Mesothelial cell of epicardium (in vitro differentiated cells): ENCODE results near the gene XRCC3. TPM values are rescaled to one million over a fixed set of nuclear protein-coding genes. Genes with fewer than 3 reads are reported as not detected.

Experiments
- DNase-seq, 2 experiments: peaks; one replicate each; pipeline ENCODE4 v3.0.0; 2021; ENCODE audit warnings: low spot score in 2 of 2; ENCODE audit not compliant: unreplicated experiment in 2 of 2
- H3K27ac Mint-ChIP-seq: 2 replicates; pipeline ENCODE4 v1.8.0; 2021; ENCODE audit warnings: mixed read lengths
- H3K27me3 Mint-ChIP-seq: 2 replicates; pipeline ENCODE4 v1.8.0; 2021; ENCODE audit warnings: low read depth, mixed read lengths
- H3K36me3 Mint-ChIP-seq: 2 replicates; pipeline ENCODE4 v1.8.0; 2021; ENCODE audit warnings: mixed read lengths
- H3K4me1 Mint-ChIP-seq: 2 replicates; pipeline ENCODE4 v1.8.0; 2021; ENCODE audit warnings: mixed read lengths
- H3K4me3 Mint-ChIP-seq: 2 replicates; pipeline ENCODE4 v1.8.0; 2021; ENCODE audit warnings: mild to moderate bottlenecking, moderate library complexity, mixed read lengths
- H3K9me3 Mint-ChIP-seq: 2 replicates; pipeline ENCODE4 v1.8.0; 2021; ENCODE audit warnings: mixed read lengths
- CTCF ChIP-seq: fragments of 200-600 bp; sonication (generic); IDR thresholded peaks from one replicate; pipeline ENCODE4 v1.5.0; 2021; ENCODE audit warnings: antibody characterized with exemption; ENCODE audit not compliant: unreplicated experiment
- total RNA-seq: library from RNA; stranded (reverse); gene quantifications from 3 replicates; pipeline ENCODE4 v1.2.1, GENCODE V29; 2021

The XRCC3 gene
- total RNA-seq, 1 donor from 2014 or later, result 19.7 TPM

GRCh38 chr14:103727313-103727980 is 12.2 kb upstream of the XRCC3 start:
- TF ChIP-seq CTCF, result no peak
- H3K27ac Mint-ChIP-seq, result no peak overlapping the region
- no peaks in the 10 kb centered on the region for H3K27me3 Mint-ChIP-seq
- no peaks in the 10 kb centered on the region for H3K4me1 Mint-ChIP-seq
- no peak for DNase-seq
- H3K9me3 Mint-ChIP-seq, result no peaks in the 10 kb centered on the region
- no peak overlapping the region for H3K4me3 Mint-ChIP-seq
- H3K36me3 Mint-ChIP-seq, result peaks cover 10% of the 10 kb centered on the region

GRCh38 chr14:103726474-103726873 is 11.2 kb upstream of the XRCC3 start:
- TF ChIP-seq CTCF, result no peak
- Mint-ChIP-seq H3K4me3 (no peak overlapping the region), H3K36me3 (peaks cover 10% of the 10 kb centered on the region), H3K27ac (no peak overlapping the region), H3K27me3 (no peaks in the 10 kb centered on the region), H3K4me1 (no peaks in the 10 kb centered on the region), H3K9me3 (no peaks in the 10 kb centered on the region)
- no peak for DNase-seq

- H3K9me3 Mint-ChIP-seq, result no peaks in the 10 kb centered on the region
- DNase-seq, result no peak
- H3K27me3 Mint-ChIP-seq, result no peaks in the 10 kb centered on the region
- H3K27ac Mint-ChIP-seq, result no peak overlapping the region
- H3K4me1 Mint-ChIP-seq, result no peaks in the 10 kb centered on the region
- H3K36me3 Mint-ChIP-seq, result peaks cover 10% of the 10 kb centered on the region
- TF ChIP-seq CTCF, result no peak
- H3K4me3 Mint-ChIP-seq, result no peak overlapping the region
Measured at GRCh38 chr14:103725739-103726395, 10.6 kb upstream of the XRCC3 start.

GRCh38 chr14:103725001-103725682 is 9.9 kb upstream of the XRCC3 start:
- no peak for DNase-seq
- no peak overlapping the region for H3K4me3 Mint-ChIP-seq
- H3K27ac Mint-ChIP-seq, result no peak overlapping the region
- no peaks in the 10 kb centered on the region for H3K27me3 Mint-ChIP-seq
- no peaks in the 10 kb centered on the region for H3K4me1 Mint-ChIP-seq
- H3K9me3 Mint-ChIP-seq, result no peaks in the 10 kb centered on the region
- TF ChIP-seq CTCF, result no peak
- peaks cover 10% of the 10 kb centered on the region for H3K36me3 Mint-ChIP-seq

- Mint-ChIP-seq H3K4me1 (peaks cover 3% of the 10 kb centered on the region), H3K27me3 (no peaks in the 10 kb centered on the region), H3K27ac (no peak overlapping the region), H3K9me3 (no peaks in the 10 kb centered on the region), H3K36me3 (peaks cover 10% of the 10 kb centered on the region), H3K4me3 (no peak overlapping the region)
- TF ChIP-seq CTCF, result no peak
- DNase-seq, result no peak
Measured at GRCh38 chr14:103724116-103724515, 8.9 kb upstream of the XRCC3 start.
